Stimulated activated naive CD8-positive, alpha-beta T cell treated with anti-CD3 and anti-CD28 coated beads, Interleukin-15, amount 100 ng/mL, for 72 hours (primary cell): ENCODE measurements around the gene RCN1.
"Not testable (repeated sequence)": the region's sequence is repeated elsewhere in the genome, so short reads cannot be mapped to it uniquely, and the experiment has no call there.

Experiments used
- ATAC-seq: fragments of 150-1000 bp; cut with Tn5 transposase; 2 replicates; pipeline ENCODE4 v1.10.0; 2021; ENCODE audit warnings: mild to moderate bottlenecking, moderate library complexity
- DNase-seq, 2 donors: peaks; one replicate each; pipeline ENCODE4 v3.0.0; 2021 to 2022
- H3K27ac Mint-ChIP-seq, 2 donors: one replicate each; pipeline ENCODE4 v1.8.0; 2022; ENCODE audit warnings: mild to moderate bottlenecking in 2 of 2, mixed read lengths in 2 of 2, moderate library complexity in 2 of 2
- H3K27me3 Mint-ChIP-seq: one replicate; pipeline ENCODE4 v1.8.0; 2022; ENCODE audit warnings: mixed read lengths
- H3K4me1 Mint-ChIP-seq: one replicate; pipeline ENCODE4 v1.8.0; 2022; ENCODE audit warnings: mild to moderate bottlenecking, mixed read lengths
- H3K4me3 Mint-ChIP-seq, 2 donors: one replicate each; pipeline ENCODE4 v1.8.0; 2022; ENCODE audit warnings: mild to moderate bottlenecking in 2 of 2, mixed read lengths in 2 of 2, moderate library complexity in 1 of 2
- H3K9me3 Mint-ChIP-seq, 2 donors: one replicate each; pipeline ENCODE4 v1.8.0; 2022; ENCODE audit warnings: mixed read lengths in 2 of 2

Gene RCN1

DNA sequence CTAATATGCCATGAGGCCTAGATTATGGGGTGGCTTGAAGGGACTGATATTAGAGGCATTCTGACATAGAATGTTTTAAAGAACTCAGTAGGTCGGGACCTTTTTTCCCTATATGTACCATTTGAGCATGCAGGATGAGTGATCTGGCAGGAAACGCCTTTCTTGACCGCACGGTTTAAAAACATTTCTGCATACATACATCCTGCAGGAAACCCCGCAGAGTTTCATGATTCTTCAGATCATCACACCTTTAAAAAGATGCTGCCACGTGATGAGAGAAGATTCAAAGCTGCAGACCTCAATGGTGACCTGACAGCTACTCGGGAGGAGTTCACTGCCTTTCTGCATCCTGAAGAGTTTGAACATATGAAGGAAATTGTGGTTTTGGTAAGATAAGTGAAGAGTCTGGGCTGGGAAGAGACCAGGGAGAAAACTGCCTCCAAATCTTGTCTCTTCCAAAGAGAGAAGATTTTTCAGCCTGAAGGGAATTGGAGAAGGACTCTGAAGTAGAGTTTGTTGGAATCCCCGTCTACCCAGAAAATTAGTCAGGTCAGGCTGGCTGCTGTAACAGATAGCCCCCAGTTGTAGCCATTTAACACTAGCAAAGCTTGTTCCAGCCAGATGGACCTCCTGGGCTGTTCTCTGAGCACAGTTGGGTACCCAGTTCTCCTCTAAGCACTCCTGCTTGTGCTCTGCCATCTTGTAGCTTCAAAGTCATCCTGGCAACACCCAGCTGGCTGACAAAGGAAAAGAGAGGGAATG, 7.4 kb downstream of the RCN1 start:
- Mint-ChIP-seq H3K4me1 (peaks cover 24% of the 10 kb centered on the region), H3K27me3 (no peaks in the 10 kb centered on the region), H3K27ac (no peak overlapping the region), H3K4me3 (no peak overlapping the region), H3K9me3 (peaks cover 0 to 8% of the 10 kb centered on the region in 2 donors)
- DNase-seq (no peak), ATAC-seq (peak; percentile 53)

DNA sequence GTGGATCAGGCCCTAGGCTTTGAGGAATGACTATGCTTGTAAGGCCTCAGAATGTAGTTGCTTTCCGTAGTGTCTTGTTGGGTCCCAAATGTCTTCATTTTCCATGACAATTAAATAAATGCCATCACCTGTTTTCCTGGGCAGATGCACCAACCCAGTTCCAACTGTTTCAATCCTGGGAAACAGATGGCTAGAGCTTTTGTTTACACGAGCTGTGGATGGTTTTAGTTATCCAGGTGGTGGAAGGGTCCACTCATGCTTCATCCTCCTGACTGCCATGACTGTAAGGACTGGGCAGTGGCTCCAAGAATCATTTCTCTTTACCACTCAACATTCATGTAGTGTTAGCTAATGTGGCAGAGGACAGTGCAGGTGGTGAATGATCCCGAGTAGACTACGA, 8.6 kb downstream of the RCN1 start:
- Mint-ChIP-seq H3K27me3 (no peaks in the 10 kb centered on the region), H3K9me3 (peaks cover 0 to 8% of the 10 kb centered on the region in 2 donors), H3K27ac (no peak overlapping the region), H3K4me3 (no peak overlapping the region), H3K4me1 (peaks cover 17% of the 10 kb centered on the region)
- DNase-seq (no peak), ATAC-seq (no peak)

- Mint-ChIP-seq H3K4me1 (peaks cover 17% of the 10 kb centered on the region), H3K9me3 (peaks cover 0 to 8% of the 10 kb centered on the region in 2 donors), H3K27ac (no peak overlapping the region), H3K4me3 (no peak overlapping the region), H3K27me3 (no peaks in the 10 kb centered on the region)
- ATAC-seq (no peak), DNase-seq (no peak)
These were observed 9.6 kb downstream of the RCN1 start for GRCh38 chr11:32100495-32100894.

GRCh38 chr11:32101791-32102190, 10.9 kb downstream of the RCN1 start:
- H3K4me3 Mint-ChIP-seq: no peak overlapping the region
- H3K27me3 Mint-ChIP-seq: no peaks in the 10 kb centered on the region
- peaks cover 0 to 8% of the 10 kb centered on the region in 2 donors for H3K9me3 Mint-ChIP-seq
- peaks cover 16% of the 10 kb centered on the region for H3K4me1 Mint-ChIP-seq
- ATAC-seq (no peak), DNase-seq (no peak)
- peak overlapping the region in 1 of 2 donors; percentile 48 for H3K27ac Mint-ChIP-seq

- DNase-seq, H3K9me3 Mint-ChIP-seq, ATAC-seq, H3K4me1 Mint-ChIP-seq, H3K27me3 Mint-ChIP-seq, H3K27ac Mint-ChIP-seq, H3K4me3 Mint-ChIP-seq: not testable (repeated sequence)
These were observed 12.3 kb downstream of the RCN1 start for GRCh38 chr11:32103121-32103719.

DNA sequence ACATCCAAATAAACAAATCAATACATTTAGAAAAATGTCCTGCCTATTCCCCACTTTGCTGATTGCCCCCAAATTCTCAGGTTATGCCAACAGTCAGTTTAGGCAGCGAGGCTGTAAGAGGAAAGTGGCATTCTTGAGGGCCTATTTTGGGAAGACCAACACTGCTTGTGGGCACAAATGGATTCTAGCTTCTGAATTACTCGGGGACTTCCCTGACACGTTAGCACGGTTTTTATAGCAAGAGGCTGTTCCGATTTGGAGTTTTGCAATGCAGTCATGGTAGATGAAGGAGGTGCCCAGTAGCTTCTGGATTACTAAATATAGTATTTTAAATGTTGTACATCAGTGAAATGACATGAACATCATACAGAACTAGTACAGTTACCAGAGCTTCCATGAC, 13.1 kb downstream of the RCN1 start:
- Mint-ChIP-seq H3K27me3 (no peaks in the 10 kb centered on the region), H3K4me1 (no peaks in the 10 kb centered on the region), H3K4me3 (no peak overlapping the region), H3K27ac (no peak overlapping the region), H3K9me3 (no peaks in the 10 kb centered on the region)
- DNase-seq: no peak
- no peak for ATAC-seq

DNA sequence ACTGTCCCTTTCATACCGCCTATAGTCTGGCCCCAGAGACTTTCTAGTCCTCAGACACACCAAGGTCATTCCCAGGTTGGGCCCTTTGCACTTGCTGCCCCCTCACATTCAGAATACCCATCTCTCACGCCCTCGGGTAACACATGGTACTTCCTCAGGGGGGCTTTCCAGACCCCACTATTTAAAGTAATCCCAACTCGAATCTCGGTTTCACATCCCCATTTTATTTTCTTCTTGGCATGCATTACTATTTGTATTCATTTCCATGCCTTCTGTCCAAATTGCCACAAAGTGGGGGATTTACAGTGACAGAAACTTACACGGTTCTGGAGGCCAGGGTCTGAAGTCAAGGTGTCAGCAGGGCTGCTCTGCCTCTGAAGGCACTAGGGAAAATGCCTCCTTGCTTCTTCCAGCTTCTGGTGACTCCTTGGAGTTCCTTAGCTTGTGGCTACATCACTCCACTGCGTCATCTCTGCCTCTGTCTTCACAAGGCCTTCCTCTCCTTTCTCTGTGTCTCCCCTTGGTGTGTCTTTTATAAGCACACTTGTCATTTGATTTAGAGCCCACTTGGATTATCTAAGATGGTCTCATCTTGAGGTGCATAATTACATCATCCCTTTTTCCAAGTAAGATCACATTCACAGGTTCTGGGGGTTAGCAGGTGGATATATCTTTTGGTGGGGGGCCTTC, 15.1 kb downstream of the RCN1 start:
- Mint-ChIP-seq H3K27ac (peak overlapping the region in 1 of 2 donors; percentile 88), H3K4me1 (no peaks in the 10 kb centered on the region), H3K9me3 (no peaks in the 10 kb centered on the region), H3K4me3 (no peak overlapping the region), H3K27me3 (no peaks in the 10 kb centered on the region)
- DNase-seq: no peak
- ATAC-seq: no peak

DNA sequence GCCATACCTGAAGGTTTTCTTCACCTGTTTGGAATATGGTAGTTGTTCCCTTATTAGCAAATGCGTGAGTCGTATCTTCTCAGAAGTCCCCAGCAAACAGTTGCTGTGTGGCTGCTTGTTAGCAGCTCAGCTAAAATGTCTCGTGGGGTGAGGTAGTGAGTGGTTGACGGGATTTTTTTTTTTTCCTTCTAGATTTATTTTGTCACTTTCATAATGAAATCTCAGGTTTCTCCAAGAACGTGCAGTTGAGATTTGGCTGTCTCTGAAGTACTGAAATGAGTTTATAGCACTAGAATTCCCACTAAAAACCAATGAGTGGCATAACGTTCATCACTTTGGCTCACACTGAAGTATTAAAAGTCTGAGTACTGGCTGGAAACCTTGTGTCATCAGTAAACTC, 16.8 kb downstream of the RCN1 start:
- Mint-ChIP-seq H3K27ac (no peak overlapping the region), H3K27me3 (no peaks in the 10 kb centered on the region), H3K4me3 (no peak overlapping the region), H3K4me1 (no peaks in the 10 kb centered on the region), H3K9me3 (no peaks in the 10 kb centered on the region)
- ATAC-seq (no peak), DNase-seq (no peak)

DNA sequence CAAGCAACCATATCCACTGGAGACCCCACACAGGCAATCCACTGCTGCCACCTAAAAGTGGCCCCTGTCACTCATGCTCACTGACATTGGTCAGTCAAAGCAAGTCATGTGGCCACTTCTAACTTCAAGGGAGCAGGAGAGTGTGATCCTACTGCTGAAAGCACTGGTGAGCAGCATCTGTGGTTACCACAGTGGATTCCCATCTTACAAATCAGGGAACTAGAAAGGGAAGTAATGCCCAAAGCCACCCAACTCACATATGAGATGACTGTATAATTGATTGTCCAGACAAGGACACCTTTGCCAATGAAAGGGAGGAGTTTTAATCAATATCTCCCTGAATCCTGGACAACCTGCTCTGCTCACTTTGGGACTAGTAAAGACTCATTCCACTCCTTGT, 17.7 kb downstream of the RCN1 start:
- Mint-ChIP-seq H3K27me3 (peaks cover 4% of the 10 kb centered on the region), H3K27ac (peak overlapping the region in 1 of 2 donors; percentile 19), H3K4me1 (no peaks in the 10 kb centered on the region), H3K9me3 (no peaks in the 10 kb centered on the region), H3K4me3 (no peak overlapping the region)
- ATAC-seq (peak; percentile 28), DNase-seq (no peak)

DNA sequence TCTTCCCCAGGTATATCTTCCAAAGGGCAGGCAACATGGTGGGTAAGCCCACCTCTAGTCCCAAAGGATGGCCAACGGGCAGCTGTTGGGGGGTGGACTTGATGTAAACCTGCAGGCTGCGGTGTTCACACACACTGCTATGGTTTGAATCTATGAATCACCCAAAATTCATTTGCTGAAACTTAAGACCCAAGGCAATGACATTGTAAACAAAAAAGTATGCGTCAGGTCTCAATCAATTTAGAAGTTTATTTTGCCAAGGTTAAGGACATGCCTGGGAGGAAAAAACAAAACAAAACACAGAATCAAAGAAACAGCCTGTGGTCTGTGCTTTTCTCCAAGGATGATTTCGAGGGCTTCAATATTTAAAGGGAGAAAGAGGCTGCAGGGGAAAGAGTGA, 18.3 kb downstream of the RCN1 start:
- ATAC-seq: no peak
- Mint-ChIP-seq H3K27ac (no peak overlapping the region), H3K27me3 (peaks cover 8% of the 10 kb centered on the region), H3K4me3 (no peak overlapping the region), H3K4me1 (no peaks in the 10 kb centered on the region), H3K9me3 (no peaks in the 10 kb centered on the region)
- no peak for DNase-seq

DNA sequence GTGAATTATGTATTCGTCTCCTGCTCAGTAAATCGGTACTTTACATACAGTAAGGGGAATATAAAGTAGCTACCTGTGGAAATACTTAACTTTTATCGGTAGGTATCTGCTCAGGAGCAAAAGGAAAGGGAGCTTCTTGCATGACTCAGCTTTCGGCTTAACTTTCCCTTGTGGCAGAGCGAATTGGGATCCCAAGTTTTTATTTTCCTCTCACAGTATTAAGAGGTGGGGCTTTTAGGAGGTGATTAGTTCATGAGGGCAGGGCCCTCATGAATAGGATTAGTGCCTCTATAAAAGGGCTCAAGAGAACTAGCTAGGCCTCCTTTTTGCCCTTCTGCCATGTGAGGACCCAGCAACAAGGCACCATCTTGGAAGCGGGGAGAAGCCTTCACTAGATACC, 18.7 kb downstream of the RCN1 start:
- DNase-seq (no peak), ATAC-seq (no peak)
- Mint-ChIP-seq H3K4me3 (no peak overlapping the region), H3K27ac (no peak overlapping the region), H3K4me1 (no peaks in the 10 kb centered on the region), H3K9me3 (no peaks in the 10 kb centered on the region), H3K27me3 (peaks cover 8% of the 10 kb centered on the region)

DNA sequence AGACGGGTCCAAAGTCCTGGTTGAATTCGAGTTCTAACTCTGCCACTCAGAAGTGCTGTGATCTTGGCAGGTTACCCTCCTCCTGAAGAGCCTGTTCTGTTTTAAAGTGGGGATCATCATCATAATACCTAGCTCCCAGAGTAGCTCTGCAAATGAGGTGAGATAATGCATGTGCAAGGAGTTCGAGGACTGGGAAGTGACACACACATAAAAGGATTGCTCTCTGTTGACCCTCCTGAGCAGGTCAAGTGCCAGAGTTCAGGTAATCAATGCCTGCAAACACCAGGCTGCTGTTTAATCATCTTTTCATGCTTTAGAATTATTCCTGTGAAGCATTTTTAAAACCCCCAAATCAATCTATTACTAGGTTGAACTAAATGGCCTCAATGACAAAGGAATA, 19.9 kb downstream of the RCN1 start:
- Mint-ChIP-seq H3K27me3 (peaks cover 16% of the 10 kb centered on the region), H3K4me1 (no peaks in the 10 kb centered on the region), H3K27ac (no peak overlapping the region), H3K9me3 (no peaks in the 10 kb centered on the region), H3K4me3 (no peak overlapping the region)
- DNase-seq (no peak), ATAC-seq (no peak)

GRCh38 chr11:32113200-32113919, 22.5 kb downstream of the RCN1 start:
- Mint-ChIP-seq H3K27me3 (peaks cover 19% of the 10 kb centered on the region), H3K4me3 (no peak overlapping the region), H3K9me3 (no peaks in the 10 kb centered on the region), H3K27ac (no peak overlapping the region), H3K4me1 (no peaks in the 10 kb centered on the region)
- ATAC-seq (no peak), DNase-seq (no peak)

GRCh38 chr11:32113920-32114203, 23.0 kb downstream of the RCN1 start:
- Mint-ChIP-seq H3K9me3 (no peaks in the 10 kb centered on the region), H3K4me1 (no peaks in the 10 kb centered on the region), H3K4me3 (no peak overlapping the region), H3K27ac (no peak overlapping the region), H3K27me3 (peaks cover 19% of the 10 kb centered on the region)
- ATAC-seq: no peak
- no peak for DNase-seq

GRCh38 chr11:32115446-32115845, 24.6 kb downstream of the RCN1 start:
- Mint-ChIP-seq H3K4me1 (peaks cover 1% of the 10 kb centered on the region), H3K27me3 (peaks cover 19% of the 10 kb centered on the region), H3K4me3 (no peak overlapping the region), H3K9me3 (peaks cover 3 to 11% of the 10 kb centered on the region in 2 donors), H3K27ac (no peak overlapping the region)
- ATAC-seq: no peak
- no peak for DNase-seq

DNA sequence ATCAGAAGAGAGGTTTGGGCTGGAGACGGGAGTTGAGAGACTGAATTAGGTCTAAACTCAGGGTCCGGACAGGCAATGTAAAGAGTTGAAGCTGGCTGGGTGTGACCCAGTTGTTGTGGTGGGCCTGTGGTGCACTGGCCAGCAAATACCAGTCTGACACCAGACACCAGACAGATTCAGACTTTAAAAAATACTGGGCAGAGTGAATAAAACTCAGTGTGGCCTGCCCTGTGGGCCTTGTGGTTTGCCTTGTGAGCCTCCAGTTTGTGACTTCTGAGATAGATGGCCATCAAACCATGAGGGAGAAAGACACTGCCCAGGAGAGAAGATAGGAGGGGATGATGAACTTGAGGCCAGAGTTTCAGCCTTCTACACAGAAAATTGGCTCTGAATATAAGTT, 25.8 kb downstream of the RCN1 start:
- no peak overlapping the region for H3K4me3 Mint-ChIP-seq

More for the DNA sequence above, 25.8 kb downstream of the RCN1 start:
- DNase-seq: no peak
- Mint-ChIP-seq H3K27me3 (peaks cover 19% of the 10 kb centered on the region), H3K4me1 (peaks cover 11% of the 10 kb centered on the region), H3K27ac (no peak overlapping the region), H3K9me3 (peaks cover 4 to 17% of the 10 kb centered on the region in 2 donors)
- no peak for ATAC-seq
